NCI-H2107 (cell line): ENCODE results near the gene MYB.
"Not testable (repeated sequence)": the region's sequence is repeated elsewhere in the genome, so short reads cannot be mapped to it uniquely, and the experiment has no call there.

ENCODE experiments used
- DNase-seq: peaks from one replicate; lab custom pipeline; 2025; lab: John Stamatoyannopoulos, UW

The MYB gene

DNA sequence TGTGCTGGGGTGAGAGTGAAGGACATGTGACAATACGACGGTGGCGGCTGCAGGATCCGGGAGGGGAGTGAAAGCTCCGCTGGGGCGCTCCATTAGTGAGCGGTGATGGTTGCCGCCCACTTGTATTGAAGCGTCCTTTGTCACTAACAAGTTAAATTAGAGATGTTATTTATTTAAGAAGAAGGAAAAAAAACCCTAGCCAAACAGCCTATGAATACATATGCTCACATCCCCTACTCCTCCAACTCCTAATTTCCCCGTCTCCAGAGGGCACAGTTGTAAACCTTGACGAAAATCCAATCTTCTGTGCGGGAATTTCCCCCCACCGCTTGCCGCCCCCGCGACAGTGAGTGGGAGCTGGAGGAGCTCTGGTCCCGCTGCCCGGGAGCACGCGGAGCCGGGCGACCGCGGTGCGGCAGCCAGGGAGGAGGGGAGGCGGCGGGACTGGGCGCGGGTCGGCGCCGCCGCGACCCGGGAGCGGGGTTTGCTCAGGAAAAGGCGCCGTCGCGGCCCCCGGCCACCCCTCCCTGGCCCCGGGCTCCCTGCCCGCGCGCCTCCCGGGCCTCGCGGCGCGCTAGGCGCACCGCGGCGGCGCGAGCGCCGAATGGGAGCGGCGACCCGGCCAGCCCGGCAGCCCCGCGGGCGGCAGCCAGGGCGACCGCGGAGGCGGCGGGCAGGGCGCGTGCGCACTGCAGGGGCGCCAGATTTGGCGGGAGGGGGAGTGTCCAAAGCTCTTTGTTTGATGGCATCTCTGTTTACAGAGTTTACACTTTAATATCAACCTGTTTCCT is at the start of gene MYB:
Gene MYB (plus strand): TSS at position 767 of the 791 bp plus-strand sequence. CDS start 206 bp downstream, outside the sequence.
- DNase-seq, result peak; percentile 20

DNA sequence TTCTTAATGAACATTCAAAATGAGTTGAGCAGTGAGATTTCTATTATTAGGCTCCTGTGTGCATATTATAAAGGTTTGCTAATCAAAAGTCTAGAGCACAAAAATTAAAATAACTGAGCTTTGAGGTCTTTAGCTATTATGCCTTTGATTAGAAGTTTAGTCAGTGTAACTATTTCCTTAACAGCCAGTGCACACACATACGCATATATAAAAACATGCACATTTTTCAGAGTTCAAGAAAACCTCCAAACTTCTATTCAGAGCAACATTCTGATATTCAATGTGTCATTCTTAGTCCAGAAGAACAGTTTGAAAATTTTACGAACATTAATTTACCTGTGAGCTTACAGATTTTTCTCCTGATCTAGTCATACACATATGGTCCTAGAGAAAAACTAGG is 48.3 kb upstream of the MYB start:
- DNase-seq, result no peak

DNA sequence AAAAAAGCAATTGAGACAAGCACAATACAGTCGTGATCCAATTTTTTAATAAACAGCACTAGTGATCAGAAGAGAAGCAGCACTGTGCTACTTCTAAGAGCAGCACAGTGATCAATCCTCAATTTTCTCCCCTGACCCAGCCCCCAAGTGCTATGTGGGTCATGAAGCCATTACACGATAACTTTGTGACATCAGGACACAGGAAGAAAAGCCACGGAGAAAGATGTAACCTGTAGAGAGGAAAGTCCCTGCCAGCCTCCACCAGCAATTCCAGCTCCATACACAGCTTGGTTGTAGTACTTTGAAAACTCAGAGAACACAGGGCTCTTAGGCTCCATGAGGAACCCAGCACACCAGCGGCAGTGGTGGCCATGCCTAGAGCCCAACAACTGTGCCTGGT is 45.3 kb upstream of the MYB start:
- DNase-seq, result no peak

DNA sequence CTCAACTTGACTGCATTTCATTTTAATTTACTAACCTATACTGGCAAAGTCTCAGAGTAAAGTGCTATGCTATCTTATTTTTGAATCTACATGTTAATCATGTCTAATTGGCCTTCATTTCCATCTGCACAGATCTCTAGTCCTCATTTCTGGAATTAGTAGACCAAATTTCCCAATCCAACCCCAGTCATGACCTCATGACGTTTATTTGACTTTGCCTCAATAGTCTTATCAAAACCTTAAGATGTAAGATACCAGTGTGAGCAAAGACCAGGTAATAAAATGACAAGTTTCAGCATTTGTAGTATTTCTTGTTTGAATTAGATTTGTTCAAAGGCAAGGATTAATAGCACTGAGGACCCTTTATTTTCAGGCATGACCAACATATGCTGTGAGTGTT is 43.3 kb upstream of the MYB start:
- no peak for DNase-seq

DNA sequence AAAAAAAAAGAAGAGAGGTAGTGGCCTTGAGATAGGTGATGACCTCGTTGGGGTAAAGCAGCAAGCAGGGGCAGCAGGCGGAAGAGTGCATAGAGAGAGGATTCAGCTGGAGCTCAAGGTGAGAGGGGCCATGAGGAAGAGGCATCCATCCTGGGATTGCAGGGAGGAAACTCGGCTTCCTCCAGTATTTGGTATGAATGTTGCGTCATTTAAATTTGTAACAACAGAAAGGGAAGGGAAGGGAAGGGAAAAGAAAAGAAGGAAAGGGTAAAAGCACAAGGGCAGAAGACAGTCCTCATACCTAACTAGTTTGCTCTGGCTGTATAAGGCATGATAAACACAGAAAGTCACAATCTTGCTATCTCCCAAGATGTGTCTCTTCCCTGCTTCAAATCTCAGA is 39.9 kb upstream of the MYB start:
- DNase-seq, result no peak

DNA sequence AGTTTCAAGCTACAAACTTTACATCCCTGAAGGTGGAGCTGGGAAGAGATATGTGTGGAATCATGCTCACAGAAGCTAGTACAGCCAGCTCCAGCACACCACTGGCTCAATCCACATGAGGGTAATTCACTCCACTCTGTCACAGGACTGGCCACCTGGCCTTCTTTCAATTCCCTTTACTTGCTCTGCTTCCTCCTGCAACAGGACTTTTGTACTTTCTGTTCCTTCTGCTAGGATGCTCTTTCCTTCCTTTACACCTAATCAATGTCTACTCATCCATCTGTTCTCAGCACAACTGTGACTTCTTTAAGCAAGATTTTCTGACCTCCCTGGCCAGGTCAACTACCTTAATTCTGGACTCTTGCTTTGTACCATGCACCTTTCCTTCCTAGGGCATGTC is 39.4 kb upstream of the MYB start:
- DNase-seq, result no peak

DNA sequence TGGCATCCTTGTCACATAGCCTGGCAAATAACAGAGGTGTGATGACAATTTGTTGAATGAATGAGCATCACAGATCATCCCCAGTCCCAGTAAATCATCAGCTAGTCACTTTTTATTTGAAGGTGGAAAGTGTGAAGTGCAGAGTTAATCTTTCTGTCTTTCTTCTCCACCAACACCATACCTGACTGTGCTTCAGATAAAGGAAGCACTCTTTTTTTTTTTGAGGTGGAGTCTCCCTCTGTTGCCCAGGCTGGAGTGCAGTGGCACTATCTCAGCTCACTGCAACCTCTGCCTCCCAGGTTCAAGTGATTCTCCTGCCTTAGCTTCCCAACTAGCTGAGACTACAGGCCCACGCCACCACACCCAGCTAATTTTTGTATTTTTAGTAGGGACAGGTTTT is 38.9 kb upstream of the MYB start:
- not testable (repeated sequence) for DNase-seq

DNA sequence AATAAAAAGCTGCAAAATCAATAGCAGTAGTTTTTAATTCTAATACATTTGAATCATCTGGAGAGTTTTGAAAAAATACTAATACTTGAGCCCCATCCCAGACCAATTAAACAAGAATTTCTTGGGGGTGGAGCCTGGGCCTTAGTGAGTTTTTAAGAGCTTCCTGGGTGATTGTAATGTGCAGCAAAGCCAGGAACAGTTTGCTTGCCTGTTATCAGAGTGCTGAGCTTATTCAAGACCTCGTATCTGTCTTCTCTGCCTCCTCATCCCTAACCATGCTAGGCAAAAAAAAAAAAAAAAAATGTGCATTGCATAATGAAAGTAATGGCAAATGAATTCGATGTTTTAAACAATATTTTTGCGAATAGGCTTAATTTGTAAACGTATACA is 36.4 kb upstream of the MYB start:
- DNase-seq, result no peak

DNA sequence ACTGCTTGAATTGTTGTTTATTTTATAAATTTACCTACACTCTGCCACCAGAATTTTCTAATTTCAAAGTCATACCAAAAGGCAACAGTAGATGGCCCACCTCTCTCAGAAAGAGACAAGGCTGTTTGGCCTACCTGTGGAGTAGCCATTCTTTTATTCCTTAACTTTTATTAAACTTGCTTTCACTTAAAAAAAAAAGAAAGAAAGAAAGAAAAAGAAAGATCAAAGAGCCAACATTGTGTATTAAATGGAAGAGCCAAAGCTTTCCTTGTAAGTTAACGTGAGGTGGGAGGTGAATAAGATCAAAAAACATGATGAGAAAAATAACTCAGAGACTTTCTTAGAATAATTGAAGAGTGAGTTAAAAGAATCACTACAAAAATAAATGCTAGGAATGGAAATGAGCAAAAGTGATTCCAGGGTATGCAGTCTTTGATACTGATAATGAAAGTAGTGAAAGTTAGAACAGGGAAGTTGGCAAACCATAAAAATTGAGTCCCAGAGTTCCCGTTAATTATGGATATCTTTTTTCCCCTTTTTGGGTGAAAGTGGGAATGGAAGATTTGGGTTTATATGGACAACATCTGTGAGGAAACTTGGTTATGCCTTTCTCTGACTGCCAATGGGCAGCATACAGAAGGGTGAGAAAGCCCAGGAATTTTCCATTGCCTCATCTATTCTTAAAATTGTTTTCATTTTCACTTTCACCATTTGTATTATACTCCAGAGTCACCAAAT is 35.9 kb upstream of the MYB start:
- peak; percentile 10 for DNase-seq

DNA sequence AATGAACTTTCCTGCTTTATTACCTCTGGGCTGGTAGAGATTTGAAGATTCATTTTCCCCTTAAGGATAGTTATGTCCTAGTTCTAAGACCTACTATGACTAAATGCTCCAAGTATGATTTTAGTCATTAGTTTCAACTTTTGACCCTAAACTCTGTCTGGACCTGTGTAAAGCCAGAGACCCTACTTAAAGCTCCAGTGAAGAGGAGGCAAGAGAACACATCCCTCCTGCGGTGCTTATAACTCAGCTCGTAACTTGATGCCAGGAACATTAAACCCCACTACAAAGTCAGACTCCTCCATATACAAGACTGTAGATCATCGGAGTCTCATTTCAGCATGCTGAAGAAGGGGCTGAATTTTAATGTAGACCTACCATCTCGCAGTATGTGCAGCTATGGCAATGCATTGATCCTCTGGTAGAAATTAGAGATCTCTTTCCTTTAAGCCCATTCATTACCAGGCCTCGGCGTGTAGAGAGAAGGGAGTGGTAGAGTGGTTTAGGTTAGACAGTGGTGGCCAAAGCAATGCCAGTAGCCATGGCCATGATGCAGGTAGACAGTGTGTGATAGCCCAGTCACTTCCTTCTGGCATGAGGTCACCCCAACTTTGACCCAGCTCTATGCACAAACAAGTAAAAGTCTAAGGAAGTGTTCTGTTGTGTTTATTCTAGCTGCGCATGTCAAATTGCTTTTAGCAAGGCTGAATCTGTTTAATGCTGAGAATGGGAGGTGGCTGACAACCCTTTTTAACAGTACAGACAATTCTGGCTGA is 34.8 kb upstream of the MYB start:
- DNase-seq, result peak; percentile 21

DNA sequence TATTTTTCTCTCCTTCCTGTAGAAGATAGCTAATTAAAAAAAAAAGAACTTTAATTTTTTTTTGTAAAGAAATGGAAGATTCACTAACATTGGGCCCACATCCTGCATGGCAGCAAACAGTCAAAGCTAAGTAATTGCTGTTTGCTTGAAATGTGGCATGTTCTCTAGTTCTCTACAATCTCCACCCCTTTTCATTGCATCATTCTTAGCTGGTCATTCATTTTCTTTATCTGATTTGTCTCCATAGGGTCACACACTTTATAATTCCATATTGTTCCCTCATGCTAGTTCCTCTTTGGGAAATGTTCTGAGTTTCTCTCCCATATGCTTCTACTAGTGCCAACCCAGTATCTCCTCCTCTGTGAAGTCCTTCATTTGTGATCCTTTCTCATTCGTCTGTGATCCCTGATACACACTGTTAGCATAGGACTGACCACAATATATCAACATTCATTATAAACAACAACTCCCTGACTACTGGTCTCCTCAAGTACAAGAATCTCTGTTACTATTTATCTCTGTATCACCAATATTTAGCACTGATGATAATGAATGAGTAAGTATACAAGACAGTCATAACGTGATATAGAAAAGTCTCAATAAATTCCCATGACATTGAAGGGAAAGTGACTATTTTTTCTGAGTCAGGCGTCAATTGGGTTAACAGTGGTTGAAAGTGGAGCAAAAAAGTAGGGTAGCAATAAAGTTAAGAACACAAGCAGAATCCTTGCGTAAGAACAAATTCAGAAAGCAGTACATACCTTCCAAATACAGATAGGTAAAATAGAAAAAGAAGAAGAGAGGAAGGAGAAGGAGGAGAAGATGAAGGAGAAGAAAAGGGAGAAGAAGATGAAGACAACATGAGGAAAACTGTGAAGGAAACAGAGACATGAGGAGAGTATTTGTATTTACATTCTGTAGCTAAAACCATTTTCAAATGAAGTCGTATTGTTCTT is 33.2 kb upstream of the MYB start:
- no peak for DNase-seq

DNA sequence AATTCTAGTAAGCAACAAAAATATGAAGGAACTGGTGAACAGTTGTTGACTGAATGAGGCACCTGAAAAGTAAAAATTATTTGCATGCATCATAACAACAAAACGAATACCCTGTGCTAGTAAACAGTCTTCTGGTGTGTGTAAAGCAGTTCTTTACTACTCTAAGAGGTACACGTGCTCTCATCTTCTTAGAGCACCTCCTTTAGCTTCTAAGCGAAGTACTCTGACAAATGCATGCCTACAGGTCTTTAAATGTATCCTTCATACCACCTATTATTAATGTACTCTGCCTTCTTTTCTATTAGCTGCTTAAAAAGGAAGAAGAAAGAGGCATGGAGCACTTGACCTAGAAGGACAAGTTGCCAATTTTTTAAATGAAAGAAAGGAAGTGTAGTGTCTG is 32.2 kb upstream of the MYB start:
- no peak for DNase-seq

DNA sequence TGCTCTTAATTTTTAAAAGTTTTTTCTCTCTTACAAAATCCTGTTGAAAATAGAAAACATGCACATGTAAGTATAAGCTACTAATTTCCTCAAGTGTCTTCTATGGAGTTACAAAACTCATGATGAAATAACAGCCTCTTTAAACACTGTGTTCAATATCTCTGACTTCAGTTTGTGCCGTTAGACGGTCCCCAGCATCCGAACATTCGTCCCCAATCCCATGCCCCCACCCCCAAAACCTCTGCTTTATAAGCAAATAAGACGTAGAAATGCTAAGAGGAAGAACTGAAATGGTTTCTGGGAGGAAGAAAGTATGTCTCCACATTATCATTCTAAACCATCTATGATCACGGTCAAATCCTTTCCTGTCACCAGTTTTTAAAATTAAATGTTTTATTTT is 31.7 kb upstream of the MYB start:
- DNase-seq, result no peak

DNA sequence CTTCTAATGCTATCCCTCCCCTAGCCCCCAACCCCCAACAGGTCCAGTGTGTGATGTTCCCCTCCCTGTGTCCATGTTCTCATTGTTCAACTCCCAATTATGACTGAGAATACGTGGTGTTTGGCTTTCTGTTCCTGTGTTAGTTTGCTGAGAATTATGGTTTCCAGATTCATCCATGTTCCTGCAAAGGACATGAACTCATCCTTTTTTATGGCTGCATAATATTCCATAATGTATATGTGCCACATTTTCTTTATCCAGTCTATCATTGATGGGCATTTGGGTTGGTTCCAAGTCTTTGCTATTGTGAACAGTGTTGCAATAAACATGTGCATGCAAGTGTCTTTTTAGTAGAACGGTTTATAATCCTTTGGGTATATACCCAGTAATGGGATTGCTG is 30.6 kb upstream of the MYB start:
- not testable (repeated sequence) for DNase-seq

DNA sequence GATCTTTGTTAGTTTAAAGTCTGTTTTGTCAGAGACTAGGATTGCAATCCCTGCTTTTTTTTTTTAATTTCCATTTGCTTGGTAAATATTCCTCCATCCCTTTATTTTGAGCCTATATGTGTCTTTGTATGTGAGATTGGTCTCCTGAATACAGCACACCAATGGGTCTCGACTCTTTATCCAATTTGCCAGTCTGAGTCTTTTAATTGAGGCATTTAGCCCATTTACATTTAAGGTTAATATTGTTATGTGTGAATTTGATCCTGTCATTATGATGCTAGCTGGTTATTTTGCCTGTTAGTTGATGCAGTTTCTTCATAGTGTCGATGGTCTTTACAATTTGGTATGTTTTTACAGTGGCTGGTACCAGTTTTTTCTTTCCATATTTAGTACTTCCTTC is 27.0 kb upstream of the MYB start:
- DNase-seq, result not testable (repeated sequence)

DNA sequence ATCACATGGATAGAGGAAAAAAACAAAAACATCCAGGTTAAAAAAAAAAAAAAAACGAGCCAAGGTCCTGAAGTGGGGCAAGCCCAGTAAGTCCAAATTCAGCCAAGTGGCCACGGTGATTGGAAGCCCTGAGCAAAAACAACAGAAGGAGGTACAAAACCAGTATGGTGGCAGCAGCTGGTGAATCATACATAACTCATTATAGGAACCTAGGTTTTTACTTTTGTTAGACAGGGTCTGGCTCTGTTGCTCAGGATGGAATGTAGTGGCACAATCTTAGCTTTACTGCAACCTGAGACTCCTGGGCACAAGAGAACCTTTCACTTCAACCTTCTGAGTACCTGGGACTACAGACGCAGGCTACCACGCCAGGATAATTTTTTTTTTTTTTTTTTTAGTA is 22.7 kb upstream of the MYB start:
- DNase-seq, result no peak

DNA sequence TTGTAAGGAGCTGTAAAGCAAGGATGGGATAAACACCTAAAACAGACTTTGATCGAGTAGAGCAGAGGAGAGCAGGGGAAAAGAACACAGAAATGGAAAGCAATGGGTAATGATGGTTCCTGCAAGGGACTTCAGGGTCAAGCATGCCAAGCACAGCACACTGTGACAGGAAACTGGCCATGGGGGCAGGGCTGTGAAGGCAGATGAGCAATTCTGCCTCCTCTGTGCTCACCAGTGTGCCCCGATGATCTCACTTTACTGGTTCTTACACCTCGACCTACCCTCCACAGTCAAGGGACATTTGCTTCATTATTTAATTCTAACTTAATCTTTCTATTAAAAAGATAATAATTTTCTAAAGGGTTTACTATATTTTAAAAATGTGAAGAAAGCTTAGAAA is 21.6 kb upstream of the MYB start:
- no peak for DNase-seq

DNA sequence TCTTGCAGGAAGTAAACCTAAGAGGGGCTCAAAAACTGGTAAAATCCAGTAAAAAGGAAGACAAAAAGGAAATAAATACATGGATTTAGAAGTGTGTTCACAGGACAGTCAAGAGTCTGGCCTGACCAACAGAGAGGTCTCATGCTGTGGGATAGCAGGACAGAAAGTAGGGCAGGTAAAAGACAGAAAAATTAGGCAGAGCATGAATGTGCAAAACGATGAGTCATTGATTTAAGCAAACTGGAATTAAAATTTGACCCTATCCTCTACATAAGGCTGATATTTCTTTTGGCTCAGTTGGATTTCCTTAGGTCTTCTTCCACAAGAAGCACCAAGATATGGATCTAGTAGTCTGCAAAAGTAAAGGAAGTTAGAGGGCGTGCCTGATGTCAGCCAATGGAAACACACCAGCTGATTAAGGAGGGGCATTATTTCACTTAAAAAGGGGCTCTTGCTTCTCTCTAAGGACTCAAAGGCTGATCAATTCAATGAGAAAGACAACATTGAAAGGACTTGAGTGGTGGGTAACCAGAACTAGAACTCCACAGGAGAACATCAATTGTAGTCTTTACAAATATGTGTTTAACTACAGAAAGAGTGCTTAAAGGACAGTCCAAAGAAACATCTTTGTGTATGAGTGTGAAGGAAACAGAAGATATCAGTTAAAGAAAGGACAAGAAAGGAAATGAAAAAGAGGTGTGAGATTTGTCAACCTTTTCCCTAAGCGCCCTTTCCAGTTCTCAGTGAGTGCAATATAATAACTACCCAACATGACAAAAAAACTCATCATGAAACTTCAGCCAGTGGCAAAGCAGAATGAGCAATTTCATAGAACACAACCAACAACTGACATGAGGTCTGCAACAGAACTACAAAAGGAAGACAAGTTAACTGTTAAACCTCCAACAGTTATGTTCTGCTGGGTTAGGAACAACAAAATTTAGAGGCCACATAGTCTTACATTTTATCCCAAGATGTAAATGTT is 19.4 kb upstream of the MYB start:
- DNase-seq, result no peak

DNA sequence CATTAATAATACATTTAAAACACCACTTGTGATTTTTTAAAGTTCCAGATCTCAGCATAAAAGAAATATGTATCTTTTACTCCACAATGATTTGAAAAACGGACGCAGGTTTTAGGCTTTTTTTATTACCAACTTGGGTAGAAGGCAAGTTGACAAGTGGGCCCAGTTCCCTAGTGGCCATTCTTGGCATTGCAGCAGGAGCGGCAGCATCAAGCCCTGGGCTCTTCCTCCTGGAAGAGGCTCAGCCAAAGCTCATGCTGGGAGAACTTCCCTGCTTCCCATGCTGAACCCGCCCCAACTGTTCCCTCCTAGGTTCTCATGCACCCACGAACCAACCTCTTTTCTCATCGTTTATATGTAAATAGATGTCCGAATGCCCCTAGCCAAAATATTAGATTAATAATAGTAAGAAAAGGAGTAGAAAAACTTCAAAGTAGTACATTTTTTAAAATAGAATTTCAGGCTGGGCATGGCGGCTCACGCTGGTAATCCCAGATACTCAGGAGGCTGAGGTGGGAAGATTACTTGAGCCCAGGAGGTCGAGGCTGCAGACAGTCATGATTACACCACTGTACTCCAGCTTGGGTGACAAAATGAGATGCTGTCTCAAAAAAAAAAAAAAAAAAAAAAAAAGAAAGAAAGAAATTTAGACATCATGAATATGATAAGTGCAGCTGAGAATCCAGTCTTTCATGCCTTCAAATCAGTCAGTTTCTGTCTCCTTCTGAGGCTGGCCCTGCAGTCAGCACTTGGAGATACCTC is 18.2 kb upstream of the MYB start:
- DNase-seq, result no peak

DNA sequence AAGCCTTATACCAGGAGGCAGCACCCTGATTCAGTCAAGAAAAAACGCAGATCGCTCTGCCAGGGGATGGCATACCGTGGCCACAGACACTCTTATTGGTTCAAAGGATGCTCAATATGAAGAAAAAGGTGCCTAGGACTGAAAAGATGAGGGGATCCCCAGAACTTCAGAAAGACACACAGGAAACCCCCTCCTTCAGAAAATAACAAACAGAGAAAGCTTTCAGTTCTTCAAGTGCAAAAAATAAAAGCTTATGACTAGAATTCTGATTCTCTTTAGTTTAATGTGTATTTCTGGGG is 17.7 kb upstream of the MYB start:
- DNase-seq, result no peak
